ENCODE results near the gene CA5B.
"Not testable (repeated sequence)": the region's sequence is repeated elsewhere in the genome, so short reads cannot be mapped to it uniquely, and the experiment has no call there.

CA5B gene

DNA sequence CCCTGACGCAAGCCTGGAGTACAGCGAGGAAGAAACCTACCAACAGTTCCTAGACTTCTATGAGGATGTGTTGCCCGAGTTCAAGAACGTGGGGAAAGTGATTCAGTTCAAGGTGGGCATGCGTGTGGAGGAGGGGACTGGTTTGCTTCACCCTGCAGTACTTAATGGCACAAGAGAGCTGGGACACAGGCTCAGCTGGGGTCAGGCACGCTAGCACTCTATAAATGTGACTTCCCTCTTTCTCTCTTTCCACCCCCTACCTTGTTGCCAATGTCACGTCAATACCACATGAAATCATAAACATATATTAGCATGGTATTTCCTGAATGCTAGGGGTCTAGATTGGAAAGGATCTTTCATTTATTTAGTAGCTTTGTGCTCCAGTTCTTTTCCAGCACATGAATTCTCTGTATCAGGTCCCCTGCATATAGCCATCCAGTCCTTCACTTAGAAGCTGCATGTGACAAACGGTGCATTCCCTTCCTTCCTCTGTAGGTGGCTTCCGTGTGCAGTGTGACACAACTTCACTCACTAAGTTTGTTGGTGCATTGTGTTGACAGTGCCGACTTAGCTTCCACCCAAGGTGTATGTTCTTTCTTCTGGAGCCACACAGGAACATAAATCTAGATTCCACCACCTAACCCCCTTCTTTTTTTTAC is 77.8 kb downstream of the CA5B start:
- peak; percentile 57 for DNase-seq

DNA sequence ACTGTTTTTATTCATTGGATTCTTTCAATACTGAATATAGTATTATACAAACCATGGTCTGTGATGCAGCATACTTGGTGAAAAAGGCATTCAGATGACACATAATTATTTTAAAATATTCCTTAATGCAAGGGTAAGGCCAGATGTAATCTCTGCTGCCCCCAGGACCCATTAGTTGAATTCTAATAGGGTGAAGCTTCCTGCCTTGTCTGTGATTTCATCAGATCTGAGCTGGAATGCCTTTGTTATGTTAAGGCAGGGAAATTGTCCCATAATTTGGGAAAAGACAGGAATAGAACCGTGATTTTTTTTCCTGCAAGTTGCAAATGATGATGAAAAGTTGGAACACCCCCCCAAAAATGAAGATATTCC is 78.4 kb downstream of the CA5B start:
- DNase-seq: no peak

DNA sequence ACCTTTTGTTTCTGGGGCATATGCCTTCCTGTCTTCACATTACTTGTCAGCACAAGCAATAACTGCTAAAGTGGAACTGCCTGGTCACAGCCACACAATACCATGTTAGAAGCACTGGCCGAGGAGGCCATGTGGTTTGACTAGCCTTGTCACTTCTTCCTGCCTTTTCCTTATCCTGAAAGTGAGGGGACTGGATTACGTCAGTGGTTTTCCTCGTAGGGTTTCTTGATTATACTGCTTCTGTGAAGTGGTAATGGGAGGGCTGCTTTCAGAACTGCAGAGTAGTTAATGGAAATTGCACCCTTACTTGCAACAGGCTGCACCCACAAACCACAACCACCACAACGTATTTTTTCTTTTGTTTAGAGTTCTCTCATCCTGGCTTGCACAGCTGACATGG is 78.8 kb downstream of the CA5B start:
- peak; percentile 79 for DNase-seq

DNA sequence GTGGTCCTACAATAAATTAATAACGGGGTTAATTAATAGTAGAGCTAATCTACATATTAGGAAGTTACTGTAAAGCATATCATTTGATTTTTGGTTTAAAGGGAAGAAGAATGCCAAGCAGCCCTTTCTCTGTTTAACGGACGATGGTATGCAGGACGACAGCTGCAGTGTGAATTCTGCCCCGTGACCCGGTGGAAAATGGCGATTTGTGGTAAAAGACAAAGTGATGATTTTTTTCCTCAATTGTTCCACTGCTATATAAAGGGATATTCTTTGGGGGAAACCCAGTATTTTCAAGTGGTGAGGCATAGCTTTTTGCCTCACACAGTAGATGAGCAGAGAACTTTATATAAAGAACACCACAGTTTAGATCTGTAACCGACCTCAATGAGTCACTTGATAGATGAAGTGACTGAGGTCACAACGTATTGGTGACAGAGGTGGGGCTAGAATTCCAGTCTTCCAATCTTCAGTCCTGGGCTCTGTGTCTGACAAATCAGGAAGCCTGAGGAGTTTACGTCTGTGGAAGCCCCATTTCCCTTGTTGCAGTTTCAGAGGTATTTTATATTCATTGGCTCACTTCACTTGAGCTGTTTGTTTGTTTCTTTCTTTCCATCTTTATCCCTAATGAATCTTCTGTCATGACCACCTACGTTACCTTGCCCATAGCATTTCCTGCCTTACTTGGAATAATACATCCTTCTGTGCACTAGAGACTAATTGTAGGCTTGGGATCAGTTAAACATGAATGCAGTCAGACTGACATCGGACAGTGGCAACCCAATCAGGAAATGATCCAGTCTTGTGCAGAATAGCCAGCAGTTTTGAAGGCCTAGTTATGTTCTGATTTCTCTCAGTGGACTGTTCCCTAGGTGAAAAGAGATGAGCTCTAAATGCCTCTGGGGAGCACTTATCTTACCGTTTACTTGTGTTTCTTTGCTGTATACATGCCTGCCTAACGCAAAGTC is 82.3 kb downstream of the CA5B start:
- peak; percentile 8 for DNase-seq

DNA sequence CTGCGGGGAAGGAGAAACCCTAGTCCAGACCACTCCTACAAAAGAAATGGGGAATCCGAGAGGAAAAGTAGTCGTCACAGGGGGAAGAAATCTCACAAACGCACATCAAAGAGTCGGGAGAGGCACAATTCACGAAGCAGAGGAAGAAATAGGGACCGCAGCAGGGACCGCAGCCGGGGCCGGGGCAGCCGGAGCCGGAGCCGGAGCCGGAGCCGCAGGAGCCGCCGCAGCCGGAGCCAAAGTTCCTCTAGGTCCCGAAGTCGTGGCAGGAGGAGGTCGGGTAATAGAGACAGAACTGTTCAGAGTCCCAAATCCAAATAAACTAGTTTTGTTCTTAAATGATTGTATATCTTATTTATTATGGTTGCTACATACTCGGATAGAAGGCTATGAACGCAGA is 84.9 kb downstream of the CA5B start:
- no peak for DNase-seq

DNA sequence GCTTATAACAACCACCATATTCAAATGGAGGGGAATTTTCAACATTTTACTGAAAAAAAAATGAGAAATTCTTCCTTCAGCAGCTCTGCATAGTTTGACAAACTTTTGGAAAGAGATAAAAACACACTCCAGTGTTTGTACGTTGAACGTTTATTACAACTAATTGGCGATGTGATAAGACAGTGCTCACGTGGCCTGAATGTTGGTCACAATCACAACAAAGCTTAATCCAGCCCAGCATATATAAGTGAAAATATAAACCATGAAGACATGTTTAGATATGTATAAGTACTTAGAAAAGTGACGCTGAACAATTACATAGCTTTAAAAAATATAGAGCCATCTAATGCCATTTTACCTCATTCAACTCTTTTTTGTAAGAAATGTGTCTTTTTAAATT is 87.9 kb downstream of the CA5B start:
- no peak for DNase-seq

DNA sequence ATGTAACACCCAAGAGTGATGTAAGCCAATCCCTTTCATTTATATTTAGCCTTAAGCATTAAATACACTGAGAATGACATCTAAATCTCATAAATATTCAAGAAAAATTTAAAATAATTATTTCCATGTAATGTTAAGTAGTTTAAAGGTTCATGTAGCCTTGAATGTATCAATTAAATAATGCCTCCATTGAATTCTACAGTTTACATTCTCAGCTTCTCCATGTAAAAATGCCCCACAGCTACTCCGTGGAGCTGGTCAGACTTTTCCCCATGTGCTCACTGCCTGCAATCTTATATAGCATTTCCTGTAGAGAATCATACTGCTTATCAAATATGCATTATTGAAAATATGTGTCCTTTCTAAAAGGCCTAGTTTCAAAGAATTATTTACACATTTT is 91.1 kb downstream of the CA5B start:
- DNase-seq: no peak

DNA sequence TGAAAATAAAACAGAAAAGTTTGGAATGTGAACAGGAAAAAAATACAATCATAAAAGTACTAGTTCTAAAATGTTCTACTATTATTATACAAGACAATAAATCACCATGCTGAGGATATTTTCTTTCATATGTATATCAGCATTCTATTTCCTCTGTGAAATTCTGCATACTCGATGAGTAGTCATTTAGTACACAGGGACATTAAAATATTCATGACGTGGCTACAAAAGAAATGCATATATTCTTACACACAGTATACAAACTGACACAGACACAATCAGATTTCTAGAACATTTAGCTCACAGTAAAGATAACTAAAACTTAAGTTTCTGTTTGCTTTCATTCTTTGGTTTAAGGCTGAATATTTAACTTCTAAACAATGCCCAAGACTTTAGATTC is 93.3 kb downstream of the CA5B start:
- not testable (repeated sequence) for DNase-seq

DNA sequence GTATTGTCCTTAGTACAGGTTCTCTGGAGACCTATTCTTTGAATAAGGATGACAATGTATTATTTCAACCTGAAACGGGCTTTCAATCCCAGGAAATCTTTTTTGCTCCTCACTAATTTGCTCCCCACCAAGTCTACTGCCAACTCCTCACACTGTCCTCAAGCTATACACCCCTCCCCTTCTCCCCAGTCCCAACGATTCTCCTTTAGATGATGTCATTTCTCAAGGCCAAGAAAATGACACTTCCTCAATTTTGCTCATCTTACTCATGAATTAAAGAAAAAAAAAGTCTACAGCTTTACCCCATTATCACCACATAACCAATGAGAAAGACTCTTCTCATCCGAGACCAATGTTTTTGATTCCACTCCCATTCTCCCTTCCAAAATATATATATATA is 96.0 kb downstream of the CA5B start:
- no peak for DNase-seq

DNA sequence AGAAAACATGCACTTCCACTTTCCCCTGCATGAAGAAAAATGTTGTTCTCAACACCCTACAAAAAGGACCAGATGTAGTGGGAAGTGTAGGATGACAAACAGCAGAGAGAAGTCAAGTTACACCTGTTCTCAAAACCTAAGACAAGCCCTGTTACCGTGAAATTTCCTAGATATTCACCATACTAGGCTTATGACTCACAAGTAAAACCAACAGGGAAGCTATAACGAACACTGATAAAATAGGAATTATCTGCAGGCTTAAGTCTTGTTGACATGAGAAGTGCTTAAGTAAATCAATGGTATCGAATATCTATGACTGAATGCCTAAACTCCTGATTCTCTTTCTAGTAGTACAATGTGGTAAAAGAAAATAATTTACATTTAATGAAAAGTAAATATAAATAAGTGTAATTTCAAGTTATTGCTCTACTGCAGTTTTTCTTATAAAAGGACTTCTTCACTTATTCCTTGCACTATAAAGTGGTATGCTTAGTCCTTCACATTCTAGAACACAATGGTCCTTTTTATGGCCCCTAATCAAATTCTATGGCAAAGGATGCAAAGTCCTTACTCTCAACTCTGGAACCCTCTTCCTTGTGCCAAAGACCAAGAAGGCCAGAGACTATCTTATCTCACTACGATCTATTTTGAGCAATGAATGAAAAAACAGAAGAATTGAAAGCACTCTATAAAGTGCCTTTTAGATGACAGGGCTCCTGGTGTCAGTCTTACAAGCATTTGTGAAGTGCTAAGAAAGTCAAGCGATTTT is 96.9 kb downstream of the CA5B start:
- no peak for DNase-seq

Measured in activated CD4-positive, alpha-beta T cell treated with anti-CD3 and anti-CD28 coated beads, Interleukin-2, Interleukin-6, amounts not matched to agents 100 ng/mL and 50 ng/mL, durations not matched to agents 16 hours and 8 hours (primary cell).